Aorta (tissue), 5 donors: Measurements from ENCODE around the gene PPM1G. TPM values are rescaled to one million over a fixed set of nuclear protein-coding genes. Genes with fewer than 3 reads are reported as not detected.
A peak's percentile ranks its signal among the peaks of the same experiment; 100 is the strongest.

ENCODE experiments used
- ATAC-seq: fragments of 200-7000 bp; cut with Tn5 transposase; one replicate; pipeline ENCODE4 v1.9.1; 2022; ENCODE audit warnings: moderate library complexity; ENCODE audit not compliant: low FRiP score
- DNase-seq, 2 donors: peaks; one replicate each; pipeline ENCODE4 v3.0.0-alpha.2; 2020
- H3K27ac ChIP-seq, 2 donors: one replicate each; pipeline ENCODE4 v1.5.1; 2013; ENCODE audit warnings: low read length in 2 of 2, mild to moderate bottlenecking in 2 of 2, moderate library complexity in 2 of 2, control low read depth in 1 of 2, inconsistent platforms in 1 of 2, low read depth in 1 of 2
- H3K27me3 ChIP-seq, 2 donors: one replicate each; pipeline ENCODE4 v1.6.1; 2013; ENCODE audit warnings: control low read depth in 1 of 2, low read length in 1 of 2, mild to moderate bottlenecking in 1 of 2, moderate library complexity in 1 of 2; ENCODE audit not compliant: insufficient read depth in 2 of 2, control insufficient read depth in 1 of 2
- H3K36me3 ChIP-seq, 2 donors: one replicate each; pipeline ENCODE4 v1.6.1; 2013; ENCODE audit warnings: control low read depth in 1 of 2, low read length in 1 of 2, mild to moderate bottlenecking in 1 of 2; ENCODE audit not compliant: insufficient read depth in 2 of 2, control insufficient read depth in 1 of 2
- H3K4me1 ChIP-seq, 2 donors: one replicate each; pipeline ENCODE4 v1.6.1; 2013; ENCODE audit warnings: low read length in 2 of 2, control low read depth in 1 of 2, mild to moderate bottlenecking in 1 of 2, moderate library complexity in 1 of 2; ENCODE audit not compliant: insufficient read depth in 2 of 2, control insufficient read depth in 1 of 2
- H3K4me3 ChIP-seq, 2 donors: one replicate each; pipeline ENCODE4 v1.5.1; 2013; ENCODE audit warnings: low read length in 2 of 2, control low read depth in 1 of 2, mild to moderate bottlenecking in 1 of 2
- H3K9me3 ChIP-seq: one replicate; pipeline ENCODE4 v1.6.1; 2013; ENCODE audit warnings: mild to moderate bottlenecking, low read length; ENCODE audit not compliant: control insufficient read depth
- WGBS, 2 donors: extraction: QIAGEN DNeasy Blood & Tissue Kit; methylation state at CpG; one replicate each; pipeline ENCODE4 v1.1.7; 2013; 5-methylcytosine and 5-hydroxymethylcytosine counted together
- intact Hi-C, 2 donors: fragments of 100-400 bp; cut with DNase I; formaldehyde crosslinking; loops; one replicate each; pipeline versions ENCODE4 v1.14.2 to v1.15.0; 2022
- polyA plus RNA-seq, 2 donors: library from polyadenylated mRNA; stranded (reverse); fragments of 200-250 nt; gene quantifications; one replicate each; pipeline ENCODE4 v1.2.3, GENCODE V29; 2013
- total RNA-seq, 2 donors: library from RNA; stranded (reverse); fragmentation: NEBNext Ultra II Directional; extraction: Animal tissue kit (Norgen Biotek cat#: 25700); gene quantifications; one replicate each; pipeline ENCODE4 v1.2.1, GENCODE V29; 2021
- donor health status: healthy with polysubstance abuse.
- donor health status: Bipolar disorder and iron deficiency.
- donor health status: DM: no; HTN: no; CAD: no.
- donor health status: DM: no; HTN: no; CAD: no.
- donor health status: DM: yes; HTN: yes; CAD: no.

Gene PPM1G
- total and polyA plus RNA-seq, 4 donors = 37.3 to 42.7 (median 40.1) TPM

DNA sequence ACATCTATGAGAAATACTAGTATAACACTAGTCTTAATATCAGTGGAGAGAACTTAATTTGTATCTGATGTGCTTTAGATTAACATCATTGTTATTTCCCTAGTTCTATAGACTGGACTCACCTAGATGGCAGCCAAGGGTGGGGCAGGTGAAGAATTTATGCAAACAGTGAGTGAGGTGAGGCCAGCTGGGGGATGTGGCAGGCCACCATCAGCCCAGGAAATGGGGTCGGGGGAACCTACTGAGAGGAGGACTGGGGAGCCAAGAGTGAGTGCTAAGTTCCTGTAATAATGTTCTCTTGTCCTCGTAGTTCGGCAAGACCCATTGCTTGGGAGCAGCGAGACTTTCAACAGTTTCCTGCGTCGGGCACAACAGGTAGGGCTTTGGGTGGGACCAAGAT, 36.5 kb downstream of the PPM1G start:
- Histone ChIP-seq H3K4me3 (no peak overlapping the region), H3K4me1 (no peaks in the 10 kb centered on the region), H3K36me3 (no peaks in the 10 kb centered on the region), H3K27me3 (no peaks in the 10 kb centered on the region), H3K27ac (no peak overlapping the region), H3K9me3 (no peaks in the 10 kb centered on the region)
- DNase-seq (no peak), ATAC-seq (no peak)
- intact Hi-C loops = loop anchor here in 1 of 2 donors (5.0 kb wide), 1 partner anchor 34 kb away; the partner anchor contains the start of gene PPM1G
- WGBS, 2 donors = 94 to 96% methylated on average over 6 of the region's 6 CpGs

DNA sequence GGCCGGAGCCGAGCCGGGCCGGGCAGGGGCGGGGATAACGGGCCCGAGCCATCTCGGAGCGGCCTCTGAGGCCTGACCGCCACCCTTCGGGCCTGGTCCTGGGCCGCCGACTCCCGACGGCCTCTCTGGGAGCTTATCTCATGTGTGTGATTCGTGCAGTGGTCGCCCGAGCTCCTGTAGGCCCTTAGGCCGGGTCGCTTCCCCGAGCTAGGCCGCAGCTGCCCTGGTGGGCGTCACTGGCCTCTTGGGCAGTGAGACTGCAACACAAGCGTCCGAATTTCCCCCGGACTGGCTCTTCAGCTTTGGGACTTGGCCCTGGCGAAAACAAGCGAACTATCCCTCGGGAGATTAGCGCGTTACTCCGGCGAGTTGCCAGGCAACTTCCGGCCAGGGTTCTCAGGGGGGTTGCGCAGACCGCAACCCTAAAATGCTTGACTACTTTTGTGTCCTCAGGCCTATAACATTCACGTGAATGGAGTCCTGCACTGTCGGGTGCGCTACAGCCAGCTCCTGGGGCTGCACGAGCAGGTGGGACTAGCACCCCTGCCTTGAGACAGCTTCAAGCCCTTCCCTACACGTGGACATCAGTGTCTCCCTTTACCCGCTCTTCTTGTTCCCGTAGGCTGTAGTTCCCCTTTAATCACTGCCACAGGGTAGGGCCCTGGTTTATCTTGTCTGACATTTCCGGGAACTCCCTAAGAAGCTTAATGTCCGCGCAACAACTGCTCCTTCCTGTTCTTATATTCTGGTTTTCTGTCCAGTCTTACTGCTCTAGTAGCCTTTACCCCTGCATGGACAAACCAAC, 38.4 kb downstream of the PPM1G start:
- DNase-seq (peak in 1 of 2 donors; percentile 83), ATAC-seq (peak; percentile 64)
- intact Hi-C loops = loop anchor here (2.0 to 5.0 kb wide), 2 partner anchors 14 to 36 kb away; partner anchors contain the start of genes GTF3C2 (in 1 of the 2) and PPM1G (in 1 of the 2)
- Histone ChIP-seq H3K27me3 (no peaks in the 10 kb centered on the region), H3K36me3 (peaks cover 4 to 5% of the 10 kb centered on the region in 2 donors), H3K9me3 (no peaks in the 10 kb centered on the region), H3K27ac (peak overlapping the region in 1 of 2 donors; percentile 73), H3K4me3 (peak overlapping the region; percentile 60 to 69), H3K4me1 (no peaks in the 10 kb centered on the region)
- 1% methylated on average over 37 to 46 of the region's 46 CpGs for WGBS, 2 donors

GRCh38 chr2:27370026-27370815, 39.2 kb downstream of the PPM1G start, which contains the start of the genes EIF2B4 and SNX17:
Gene EIF2B4 (minus strand): TSS chr2:27370338. CDS start chr2:27370314, 24 bp downstream.
Gene SNX17 (plus strand): TSS chr2:27370616. CDS start chr2:27370744, 128 bp downstream.
- 0% methylated on average over 80 to 85 of the region's 85 CpGs for WGBS, 2 donors
- Histone ChIP-seq H3K4me1 (no peaks in the 10 kb centered on the region), H3K27ac (peak within 1 kb of the TSS in 1 of 2 donors; percentile 90), H3K4me3 (peak within 1 kb of the TSS; percentile 69 to 82), H3K36me3 (peaks cover 4 to 5% of the 10 kb centered on the region in 2 donors), H3K9me3 (no peaks in the 10 kb centered on the region), H3K27me3 (no peaks in the 10 kb centered on the region)
- intact Hi-C loops = loop anchor here (2.0 to 5.0 kb wide), 2 partner anchors 13 to 37 kb away; partner anchors contain the start of genes GTF3C2 (in 1 of the 2) and PPM1G (in 1 of the 2)
- ATAC-seq (peak; percentile 99), DNase-seq (peak; percentile 100)

DNA sequence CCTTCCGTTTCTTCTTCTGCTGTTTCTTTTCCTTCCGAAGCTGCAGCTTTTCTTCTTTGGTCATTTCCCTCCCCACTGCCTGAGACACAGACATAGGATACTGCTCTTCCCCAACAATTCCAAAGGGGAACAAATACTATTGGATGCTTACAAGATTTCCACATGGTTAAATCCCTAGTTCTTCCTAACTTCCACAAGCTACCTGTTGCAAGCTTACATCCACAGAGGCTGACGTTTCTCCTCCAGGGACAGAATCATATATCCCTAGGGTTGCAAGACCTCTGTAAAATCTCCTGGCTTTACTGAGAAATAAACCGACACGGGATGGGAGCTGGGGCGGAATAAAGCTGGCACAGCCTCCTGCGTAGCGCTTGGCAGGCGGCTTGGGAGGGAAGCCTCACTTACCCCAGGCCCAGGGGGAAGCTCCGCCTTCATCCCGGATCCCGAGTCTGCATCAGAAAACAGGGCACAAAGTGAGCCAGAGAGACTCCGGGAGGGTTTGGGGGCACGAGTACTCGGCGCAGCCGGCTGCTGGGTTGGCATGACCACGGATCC, 39.8 kb downstream of the PPM1G start:
- H3K36me3 ChIP-seq = peaks cover 4 to 7% of the 10 kb centered on the region in 2 donors
- intact Hi-C loops = loop anchor here (2.0 to 5.0 kb wide), 2 partner anchors 13 to 38 kb away; partner anchors contain the start of genes GTF3C2 (in 1 of the 2) and PPM1G (in 1 of the 2)

GRCh38 chr2:27363933-27364332, 45.5 kb downstream of the PPM1G start:
- DNase-seq = no peak
- no peak for ATAC-seq
- peaks cover 4 to 14% of the 10 kb centered on the region in 2 donors for H3K36me3 ChIP-seq
- H3K9me3 ChIP-seq = no peaks in the 10 kb centered on the region
- H3K27me3 ChIP-seq = no peaks in the 10 kb centered on the region
- intact Hi-C loops = no loop called here
- no peak overlapping the region for H3K4me3 ChIP-seq
- 71 to 74% methylated on average over 2 of the region's 2 CpGs for WGBS, 2 donors
- no peaks in the 10 kb centered on the region for H3K4me1 ChIP-seq
- no peak overlapping the region for H3K27ac ChIP-seq

More for the DNA sequence above, 39.8 kb downstream of the PPM1G start:
- peak overlapping the region; percentile 57 to 82 for H3K4me3 ChIP-seq
- peak overlapping the region in 1 of 2 donors; percentile 90 for H3K27ac ChIP-seq
- WGBS, 2 donors = 1 to 2% methylated on average over 18 of the region's 18 CpGs
- ATAC-seq (peak; percentile 45), DNase-seq (peak in 1 of 2 donors; percentile 77)
- H3K27me3 ChIP-seq = no peaks in the 10 kb centered on the region
- no peaks in the 10 kb centered on the region for H3K4me1 ChIP-seq
- no peaks in the 10 kb centered on the region for H3K9me3 ChIP-seq

DNA sequence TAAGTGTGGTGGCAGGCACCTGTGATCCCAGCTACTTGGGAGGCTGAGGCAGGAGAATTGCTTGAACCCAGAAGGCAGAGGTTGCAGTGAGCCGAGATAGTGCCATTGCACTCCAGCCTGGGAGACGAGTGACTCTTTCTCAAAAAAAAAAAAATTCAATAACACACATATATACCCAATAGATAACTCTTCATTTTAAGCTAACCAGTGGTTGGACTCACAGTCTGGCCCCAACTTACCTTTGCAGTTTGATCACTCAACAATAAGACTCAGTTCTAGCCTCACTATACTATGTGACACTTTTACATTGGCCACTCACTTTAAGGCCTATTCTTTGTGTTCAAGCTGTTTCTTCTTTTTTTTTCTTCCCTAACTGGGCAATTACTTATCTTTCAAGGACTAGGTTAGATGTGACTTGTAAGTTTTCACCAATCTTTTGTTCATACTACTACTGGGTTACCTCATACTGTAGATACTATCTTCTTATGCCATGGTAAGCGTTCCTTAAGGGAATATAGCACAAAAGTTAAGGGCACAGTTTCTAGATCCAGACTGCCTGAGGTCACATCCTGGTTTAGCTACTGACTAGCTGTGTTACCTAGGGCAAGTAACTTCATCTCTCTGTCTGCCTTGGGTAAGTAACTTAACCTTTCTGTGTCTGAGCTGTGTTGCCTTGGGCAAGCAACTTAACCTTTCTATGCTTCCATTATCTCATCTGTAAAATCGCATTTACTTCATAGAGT, 46.5 kb downstream of the PPM1G start:
- ATAC-seq (no peak), DNase-seq (no peak)
- Histone ChIP-seq H3K9me3 (no peaks in the 10 kb centered on the region), H3K4me1 (no peaks in the 10 kb centered on the region), H3K27ac (no peak overlapping the region), H3K27me3 (no peaks in the 10 kb centered on the region), H3K4me3 (no peak overlapping the region), H3K36me3 (peaks cover 4 to 14% of the 10 kb centered on the region in 2 donors)
- intact Hi-C loops = no loop called here
- WGBS, 2 donors = 79 to 83% methylated on average over 4 of the region's 4 CpGs

GRCh38 chr2:27356382-27357181, 52.8 kb downstream of the PPM1G start, which contains the start of gene GTF3C2:
Gene GTF3C2 (minus strand): TSS chr2:27356764. CDS start chr2:27343554, 13,210 bp downstream.
- ATAC-seq = peak; percentile 98
- Histone ChIP-seq H3K9me3 (no peaks in the 10 kb centered on the region), H3K27me3 (no peaks in the 10 kb centered on the region), H3K27ac (peak within 1 kb of the TSS in 1 of 2 donors; percentile 55), H3K36me3 (no peaks in the 10 kb centered on the region), H3K4me3 (peak within 1 kb of the TSS; percentile 63 to 80), H3K4me1 (no peaks in the 10 kb centered on the region)
- DNase-seq = peak; percentile 95 to 97
- intact Hi-C loops = loop anchor here in 1 of 2 donors (2.0 kb wide), 2 partner anchors 14 to 72 kb away; partner anchors contain the start of genes EIF2B4, NRBP1 and SNX17
- WGBS, 2 donors = 0% methylated on average over 66 to 67 of the region's 67 CpGs
